DMS53 (cell line): Measurements from ENCODE around the gene CDK4.

ENCODE experiments used
- DNase-seq: peaks from one replicate; lab custom pipeline; 2025; lab: John Stamatoyannopoulos, UW

CDK4 gene

GRCh38 chr12:57700317-57700716 is 51.8 kb downstream of the CDK4 start:
- no peak for DNase-seq

- no peak for DNase-seq
Observed at GRCh38 chr12:57698414-57698813, 53.7 kb downstream of the CDK4 start.
